HepG2 (cell line): ENCODE data around the gene ZACN. TPM values are rescaled to one million over a fixed set of nuclear protein-coding genes. Genes with fewer than 3 reads are reported as not detected.

Source experiments
- ARHGAP35 ChIP-seq: sonication (generic); formaldehyde crosslinking; IDR thresholded peaks from 2 replicates; pipeline ENCODE4 v1.9.0; 2022; ENCODE audit warnings: mild to moderate bottlenecking, inconsistent platforms, moderate library complexity, missing genetic modification reagents, borderline replicate concordance
- CTCF ChIP-seq: sonication (generic); formaldehyde crosslinking; IDR thresholded peaks from 2 replicates; pipeline ENCODE4 v1.5.0; 2020; ENCODE audit warnings: mild to moderate bottlenecking, missing genetic modification reagents, moderate library complexity
- E2F2 ChIP-seq: sonication (generic); formaldehyde crosslinking; IDR thresholded peaks from 2 replicates; pipeline ENCODE4 v1.4.0; 2020; ENCODE audit warnings: missing genetic modification reagents, borderline replicate concordance
- E2F5 ChIP-seq: sonication (generic); formaldehyde crosslinking; conservative IDR thresholded peaks from 2 replicates; pipeline ENCODE4 v1.4.0; 2020; ENCODE audit warnings: missing genetic modification reagents
- GABPB1 ChIP-seq: IDR thresholded peaks from 2 replicates; pipeline ENCODE4 v1.6.1; 2016; ENCODE audit warnings: mild to moderate bottlenecking, missing genetic modification reagents, moderate library complexity, missing compliant biosample characterization
- GLMP ChIP-seq: sonication (generic); formaldehyde crosslinking; IDR thresholded peaks from 2 replicates; pipeline ENCODE4 v1.9.0; 2021; ENCODE audit warnings: missing genetic modification reagents, mild to moderate bottlenecking, borderline replicate concordance
- KIAA2018 ChIP-seq: sonication (generic); formaldehyde crosslinking; IDR thresholded peaks from 2 replicates; pipeline ENCODE4 v1.5.0; 2020; ENCODE audit warnings: mild to moderate bottlenecking, missing genetic modification reagents, borderline replicate concordance
- MYNN ChIP-seq: sonication (generic); formaldehyde crosslinking; IDR thresholded peaks from 2 replicates; pipeline ENCODE4 v1.4.0; 2020; ENCODE audit warnings: mild to moderate bottlenecking, low read depth, missing genetic modification reagents
- TMF1 ChIP-seq: sonication (generic); formaldehyde crosslinking; IDR thresholded peaks from 2 replicates; pipeline ENCODE4 v1.8.1; 2022; ENCODE audit warnings: low read depth, missing genetic modification reagents
- ZGPAT ChIP-seq: IDR thresholded peaks from 2 replicates; pipeline ENCODE4 v1.6.1; 2016; ENCODE audit warnings: mild to moderate bottlenecking
- ZNF224 ChIP-seq: sonication (generic); formaldehyde crosslinking; IDR thresholded peaks from 2 replicates; pipeline ENCODE4 v1.5.0; 2020; ENCODE audit warnings: mild to moderate bottlenecking, missing genetic modification reagents
- ZNF891 ChIP-seq: sonication (generic); formaldehyde crosslinking; IDR thresholded peaks from 2 replicates; pipeline ENCODE4 v1.5.0; 2020; ENCODE audit warnings: mild to moderate bottlenecking, missing genetic modification reagents
- polyA plus RNA-seq, 8 experiments: library from polyadenylated mRNA; depleted of rRNA in 3 of 8; stranded (reverse) in 7 of 8; unstranded in 1 of 8; fragments of >200 nt; fragmentation: Illumina TruSeq in 4 of 8; extraction: Trizol in 4 of 8; gene quantifications; 2 replicates each; pipeline versions ENCODE4 v1.2.1 to v1.2.3, GENCODE V29; 2011 to 2016; ENCODE audit warnings: low read depth in 4 of 8, missing spikeins in 1 of 8, mixed read lengths in 1 of 8; ENCODE audit not compliant: insufficient read depth in 1 of 8
- total RNA-seq, 5 experiments: library from RNA; depleted of rRNA; stranded (reverse); fragments of >200 nt; fragmentation: Illumina TruSeq; extraction: Trizol; gene quantifications; 2 replicates each; pipeline ENCODE4 v1.2.3, GENCODE V29; 2016; ENCODE audit warnings: low read depth in 1 of 5

Gene ZACN
- total and polyA plus RNA-seq, 2 of the 13 experiments (the other 11 are each of a cell fraction or from before 2014, with no cell fraction given) = 0.11 to 0.15 TPM

- TF ChIP-seq GLMP (CRISPR knock-in tag) = no peak
- no peak for TF ChIP-seq ZNF224 (CRISPR knock-in tag)
- 0 out of 2 replicates have a peak, but pooled peaks have one; percentile 2 for TF ChIP-seq TMF1 (CRISPR knock-in tag)
- no peak for TF ChIP-seq ZNF891
- TF ChIP-seq MYNN (CRISPR knock-in tag) = no peak
- TF ChIP-seq ZGPAT (CRISPR knock-in tag) = 0 out of 2 replicates have a peak, but pooled peaks have one; percentile 3
- TF ChIP-seq CTCF (CRISPR knock-in tag) = peak; percentile 66
- 0 out of 2 replicates have a peak, but pooled peaks have one; percentile 11 for TF ChIP-seq E2F5 (CRISPR knock-in tag)
- no peak for TF ChIP-seq KIAA2018 (CRISPR knock-in tag)
- no peak for TF ChIP-seq ARHGAP35 (CRISPR knock-in tag)
- no peak for TF ChIP-seq E2F2 (CRISPR knock-in tag)
- no peak for TF ChIP-seq GABPB1
These were observed 3.4 kb upstream of the ZACN start (continued) for GRCh38 chr17:76075364-76076145.
